HCT116 (cell line): ENCODE results near the gene CENPP.

Experiments used
- CTCF ChIP-seq, 3 experiments: fragments of 200-600 bp in 1 of 3; sonication (generic) in 1 of 3; IDR thresholded peaks in 2 of 3; conservative IDR thresholded peaks in 1 of 3; 2 replicates each; pipeline ENCODE4 v1.5.1; 2012 to 2017; ENCODE audit warnings: low read depth in 2 of 3, low read length in 2 of 3, antibody characterized with exemption in 1 of 3, borderline replicate concordance in 1 of 3, control low read depth in 1 of 3, mild to moderate bottlenecking in 1 of 3, mixed read lengths in 1 of 3, mixed run types in 1 of 3, moderate library complexity in 1 of 3; ENCODE audit not compliant: insufficient read depth in 1 of 3
- EZH2 ChIP-seq: fragments of 200-600 bp; sonication (generic); IDR thresholded peaks from 2 replicates; pipeline ENCODE4 v1.6.1; 2017; ENCODE audit warnings: antibody characterized with exemption, mixed run types
- EZH2phosphoT487 ChIP-seq: fragments of 200-600 bp; IDR thresholded peaks from 2 replicates; pipeline ENCODE4 v1.6.1; 2018; ENCODE audit warnings: antibody characterized with exemption, borderline replicate concordance
- FOSL1 ChIP-seq: IDR thresholded peaks from 2 replicates; pipeline ENCODE4 v1.6.1; 2012; ENCODE audit warnings: low read depth
- MAX ChIP-seq: IDR thresholded peaks from 2 replicates; pipeline ENCODE4 v1.6.1; 2012
- POLR2A ChIP-seq: IDR thresholded peaks from 2 replicates; pipeline ENCODE4 v1.7.0; 2011; ENCODE audit warnings: borderline replicate concordance; ENCODE audit not compliant: insufficient read depth, insufficient read length; ENCODE audit errors: extremely low read depth
- POLR2AphosphoS5 ChIP-seq: IDR thresholded peaks from 2 replicates; pipeline ENCODE4 v1.6.1; 2011; ENCODE audit warnings: mild to moderate bottlenecking, low read depth, low read length, moderate library complexity
- RAD21 ChIP-seq: IDR thresholded peaks from 2 replicates; pipeline ENCODE4 v1.6.1; 2012; ENCODE audit warnings: low read depth, mild to moderate bottlenecking
- SRF ChIP-seq: IDR thresholded peaks from 2 replicates; pipeline ENCODE4 v1.6.1; 2012; ENCODE audit warnings: low read depth
- ZBTB33 ChIP-seq: IDR thresholded peaks from 2 replicates; pipeline ENCODE4 v1.6.1; 2011; ENCODE audit warnings: mild to moderate bottlenecking, low read length, moderate library complexity; ENCODE audit not compliant: insufficient replicate concordance; ENCODE audit errors: extremely low read depth
- ZNF274 ChIP-seq: fragments of 200-500 bp; sonication (Bioruptor generic); IDR thresholded peaks from 2 replicates; pipeline ENCODE4 v1.6.1; 2014; ENCODE audit warnings: mild to moderate bottlenecking, low read depth, low read length, inconsistent platforms

- no peak for TF ChIP-seq POLR2A
- no peak for TF ChIP-seq ZBTB33
- no peak for TF ChIP-seq RAD21
- TF ChIP-seq POLR2AphosphoS5, result no peak
- no peak for TF ChIP-seq SRF
- TF ChIP-seq MAX, result no peak
- no peak for TF ChIP-seq ZNF274
- TF ChIP-seq CTCF (IDR thresholded peaks at IDR 0.05 in 2 of 3, conservative IDR thresholded peaks at IDR 0.05 in 1 of 3; ENCODE audit: borderline replicate concordance in 1 of 3, insufficient read depth in 1 of 3, low read depth in 2 of 3, low read length in 2 of 3), result no peak
- no peak for TF ChIP-seq EZH2
- TF ChIP-seq EZH2phosphoT487, result no peak
- no peak for TF ChIP-seq FOSL1
Measured at GRCh38 chr9:92479346-92479745, 153.6 kb downstream of the CENPP start.
